ENCODE data around the gene HNRNPAB.
A peak's percentile ranks its signal among the peaks of the same experiment; 100 is the strongest.
"Not testable (repeated sequence)": the region's sequence is repeated elsewhere in the genome, so short reads cannot be mapped to it uniquely, and the experiment has no call there.

HNRNPAB gene

DNA sequence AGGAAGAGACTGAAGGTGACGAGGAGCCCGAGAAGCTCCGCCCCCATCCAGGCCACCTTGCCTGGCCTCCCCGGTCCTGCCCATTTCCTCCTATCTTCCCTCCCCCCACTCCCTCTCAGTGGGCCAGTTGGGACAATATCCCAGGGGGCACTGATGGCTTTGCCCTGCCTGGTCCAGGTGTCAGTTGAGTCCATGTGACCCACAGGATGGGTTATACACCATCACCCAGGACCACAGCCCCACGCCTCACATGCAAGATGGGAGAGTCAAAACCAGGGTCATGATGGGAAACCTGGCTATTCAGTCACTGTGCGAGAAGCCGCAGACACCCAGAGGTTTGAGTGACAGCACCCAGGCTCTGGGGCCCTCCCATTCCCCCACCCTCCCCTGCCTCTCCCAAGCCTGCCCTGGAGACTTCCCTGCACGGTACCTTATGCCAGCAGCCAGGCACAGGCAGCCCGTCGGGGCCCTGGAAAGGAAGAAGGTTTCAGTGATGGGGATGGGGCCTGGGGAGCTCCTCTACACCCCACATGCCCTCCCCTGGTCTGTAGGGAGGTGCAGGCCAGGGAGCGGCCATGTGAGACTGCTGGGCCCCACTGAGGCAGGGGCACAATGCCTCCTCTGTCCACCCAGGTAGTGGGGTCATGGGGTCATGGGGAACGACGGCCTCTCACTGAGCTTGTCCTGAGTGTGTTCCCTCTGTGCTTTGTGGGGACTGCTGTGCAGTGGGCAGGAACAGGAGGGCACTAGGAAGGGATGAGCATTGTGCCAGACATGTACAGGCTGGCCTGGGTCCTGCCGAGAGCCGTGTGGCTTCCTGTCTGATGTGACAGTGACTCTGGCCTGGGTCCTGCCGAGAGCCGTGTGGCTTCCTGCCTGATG, 34.6 kb downstream of the HNRNPAB start:
- no peak overlapping the region for H3K4me3 ChIP-seq
- H3K27ac ChIP-seq, result peak overlapping the region in 18 of 21 experiments; percentile 11 to 85 (median 68)

GRCh38 chr5:178239626-178240301, 35.4 kb downstream of the HNRNPAB start:
- H3K4me3 ChIP-seq, result not testable (repeated sequence)
- H3K27ac ChIP-seq, result peak overlapping the region in 18 of 21 experiments; percentile 20 to 85 (median 70)

DNA sequence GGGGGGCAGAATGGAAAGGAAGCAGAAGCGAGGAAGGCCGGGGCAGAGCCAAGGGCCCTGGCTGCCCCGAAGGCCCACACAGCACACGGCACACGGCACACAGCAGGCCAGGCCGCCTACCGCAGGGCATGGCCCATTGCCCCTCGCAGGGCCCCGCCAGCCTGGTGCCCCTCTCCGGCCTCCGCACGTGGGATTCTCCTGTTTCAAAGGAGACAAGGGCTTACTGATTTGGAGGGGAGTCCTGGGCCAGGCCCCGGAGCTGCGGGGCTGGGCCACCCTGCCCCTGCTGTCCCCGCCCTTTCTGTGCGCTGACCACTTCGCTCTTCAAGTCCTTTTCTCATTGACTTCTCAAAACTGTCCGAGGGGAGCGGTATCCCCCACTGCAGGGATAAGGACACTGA, 36.0 kb downstream of the HNRNPAB start:
- H3K27ac ChIP-seq, result peak overlapping the region in 18 of 21 experiments; percentile 20 to 85 (median 70)
- H3K4me3 ChIP-seq, result no peak overlapping the region

DNA sequence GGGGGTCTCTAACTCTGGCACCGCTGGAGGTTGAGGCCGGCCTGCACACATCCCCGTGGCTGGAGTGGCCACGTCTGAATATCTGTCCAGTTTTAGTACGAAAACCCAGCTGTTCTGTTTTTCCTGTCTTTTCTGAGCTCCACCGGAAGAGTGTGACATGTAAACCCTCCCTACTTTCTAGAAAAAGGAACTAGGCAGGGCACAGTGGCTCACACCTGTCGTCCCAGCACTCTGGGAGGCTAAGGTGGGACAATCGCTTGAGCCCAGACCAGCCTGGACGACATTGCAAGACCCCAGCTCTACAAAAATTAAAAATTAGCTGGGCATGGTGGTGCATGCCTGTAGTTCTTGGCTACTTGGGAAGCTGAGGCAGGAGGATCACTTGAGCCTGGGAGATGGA, 36.4 kb downstream of the HNRNPAB start:
- Histone ChIP-seq H3K27ac (peak overlapping the region in 17 of 21 experiments; percentile 20 to 85 (median 71)), H3K4me3 (no peak overlapping the region)

DNA sequence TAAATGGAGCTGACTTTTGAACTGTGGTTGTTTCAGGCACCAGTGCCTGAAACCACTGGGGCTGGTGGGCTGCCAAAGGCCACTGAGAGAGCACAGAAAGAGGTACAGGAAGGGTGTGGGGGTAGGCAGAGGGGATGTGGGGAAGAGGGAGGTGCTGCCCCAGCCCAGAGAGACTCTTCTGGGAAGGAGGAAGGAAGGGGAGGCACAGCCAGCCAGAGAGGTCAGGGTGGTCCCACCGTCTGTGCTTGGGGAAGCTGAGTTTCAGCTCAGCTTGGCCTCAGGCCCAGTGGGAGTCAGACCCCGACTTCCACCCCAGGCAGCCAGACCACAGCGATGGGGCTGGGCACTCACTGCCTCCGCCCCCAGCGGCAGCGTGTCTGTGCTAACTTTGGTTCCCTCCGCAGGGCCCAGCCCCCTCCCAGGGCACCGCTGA, 36.9 kb downstream of the HNRNPAB start:
- H3K4me3 ChIP-seq, result no peak overlapping the region
- peak overlapping the region in 17 of 21 experiments; percentile 12 to 85 (median 58) for H3K27ac ChIP-seq

GRCh38 chr5:178241688-178242231, 37.4 kb downstream of the HNRNPAB start:
- Histone ChIP-seq H3K27ac (peak overlapping the region in 16 of 21 experiments; percentile 12 to 83 (median 50)), H3K4me3 (no peak overlapping the region)

DNA sequence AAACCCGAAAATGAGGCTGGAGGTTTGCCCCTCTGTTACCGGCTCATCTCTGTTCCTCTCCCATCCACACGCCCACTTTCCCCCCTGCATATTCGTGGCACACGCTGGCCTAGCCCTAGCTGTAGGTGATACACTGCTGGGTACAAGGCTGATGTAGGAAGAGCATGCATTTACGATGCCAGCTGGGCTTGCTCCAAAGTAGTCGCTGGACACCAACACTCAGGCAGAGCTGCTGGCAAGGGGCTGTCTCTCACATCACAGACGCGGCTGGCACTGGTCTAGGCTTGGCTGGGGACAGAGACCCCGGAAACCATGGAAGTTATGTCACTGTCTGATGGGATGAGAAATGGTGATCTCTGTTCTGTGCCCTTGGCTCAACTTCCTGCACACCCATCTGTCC, 38.1 kb downstream of the HNRNPAB start:
- Histone ChIP-seq H3K27ac (no peak overlapping the region), H3K4me3 (no peak overlapping the region)

GRCh38 chr5:178244576-178244975, 40.2 kb downstream of the HNRNPAB start:
- H3K27ac ChIP-seq, result no peak overlapping the region
- H3K4me3 ChIP-seq, result no peak overlapping the region

GRCh38 chr5:178245389-178245788, 41.1 kb downstream of the HNRNPAB start:
- H3K27ac ChIP-seq, result no peak overlapping the region

GRCh38 chr5:178246624-178247279, 42.4 kb downstream of the HNRNPAB start:
- Histone ChIP-seq H3K27ac (no peak overlapping the region), H3K4me3 (no peak overlapping the region)

More at GRCh38 chr5:178245389-178245788, 41.1 kb downstream of the HNRNPAB start:
- no peak overlapping the region for H3K4me3 ChIP-seq

- H3K27ac ChIP-seq, result no peak overlapping the region
- no peak overlapping the region for H3K4me3 ChIP-seq
Observed at GRCh38 chr5:178247481-178248456, 43.4 kb downstream of the HNRNPAB start.

GRCh38 chr5:178248750-178249149, 44.4 kb downstream of the HNRNPAB start:
- Histone ChIP-seq H3K4me3 (no peak overlapping the region), H3K27ac (no peak overlapping the region)

- Histone ChIP-seq H3K27ac (no peak overlapping the region), H3K4me3 (no peak overlapping the region)
Observed at GRCh38 chr5:178249191-178249989, 45.1 kb downstream of the HNRNPAB start.

DNA sequence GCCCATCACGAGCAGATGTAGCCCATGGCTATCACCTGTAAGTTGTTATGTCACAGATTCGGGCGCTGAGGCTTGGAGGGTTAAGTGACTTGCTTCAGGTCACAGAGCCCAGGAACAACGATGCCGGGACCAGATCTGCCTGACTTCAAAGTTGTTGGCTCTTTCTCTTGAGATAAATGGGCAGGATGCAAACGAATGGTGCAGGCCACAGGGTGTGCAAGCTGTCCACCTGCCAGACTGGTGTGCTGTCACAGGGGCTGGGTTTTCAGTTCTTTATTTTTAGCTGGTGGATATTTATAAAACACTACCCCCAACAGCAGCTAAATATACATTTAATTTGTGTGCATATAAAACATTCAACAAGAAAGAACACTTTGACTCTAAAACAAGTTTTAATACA, 45.9 kb downstream of the HNRNPAB start:
- H3K27ac ChIP-seq, result no peak overlapping the region
- H3K4me3 ChIP-seq, result no peak overlapping the region

- no peak overlapping the region for H3K4me3 ChIP-seq
- no peak overlapping the region for H3K27ac ChIP-seq
Observed at GRCh38 chr5:178252258-178252657, 47.9 kb downstream of the HNRNPAB start.

GRCh38 chr5:178253632-178254031, 49.3 kb downstream of the HNRNPAB start:
- not testable (repeated sequence) for H3K27ac ChIP-seq, H3K4me3 ChIP-seq

DNA sequence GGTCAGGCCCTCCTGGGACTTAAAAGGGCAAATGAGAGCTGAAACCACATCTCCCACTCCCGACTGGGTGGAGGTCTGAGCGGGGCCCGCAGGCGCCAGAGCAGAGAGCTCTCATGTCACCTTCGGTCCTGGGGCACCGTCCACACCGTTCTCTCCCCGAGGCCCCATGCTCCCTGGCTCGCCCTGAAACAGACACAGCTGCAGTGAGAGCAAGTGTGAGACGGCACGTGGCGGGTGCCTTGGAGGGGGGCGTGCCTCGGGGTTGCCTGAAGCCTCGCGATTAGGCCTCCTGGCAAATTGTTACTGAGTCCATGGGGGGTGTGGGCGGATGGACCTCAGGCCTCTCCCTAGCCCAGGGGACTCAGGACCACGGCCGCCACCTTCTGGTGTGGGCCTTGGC, 52.4 kb downstream of the HNRNPAB start:
- Histone ChIP-seq H3K27ac (no peak overlapping the region), H3K4me3 (no peak overlapping the region)

GRCh38 chr5:178257650-178258049, 53.3 kb downstream of the HNRNPAB start:
- no peak overlapping the region for H3K27ac ChIP-seq
- no peak overlapping the region for H3K4me3 ChIP-seq

All from skin epidermis (tissue), 12 donors.